Right kidney (tissue), 9 donors: ENCODE measurements around the gene TUT4.
"Not testable (repeated sequence)": the region's sequence is repeated elsewhere in the genome, so short reads cannot be mapped to it uniquely, and the experiment has no call there.

ENCODE experiments used
- DNase-seq: peaks from one replicate; pipeline ENCODE4 v3.0.0-alpha.2; 2016
- long read RNA-seq, 8 donors: transcript quantifications; one replicate each; lab custom pipeline, GENCODE V29; 2026

TUT4 gene
- long read RNA-seq, donor 1, transcript TUT4-207 (3 exons, 775 nt), result major isoform, 6 of 14 reads
- long read RNA-seq, donor 1, partial matches to known transcripts, result 6 of 14 reads
- long read RNA-seq, donor 1, other reads (novel, unspliced or antisense), result 0 of 14 reads
- long read RNA-seq, donor 2, partial matches to known transcripts, result 8 of 8 reads
- long read RNA-seq, donor 2, other reads (novel, unspliced or antisense), result 0 of 8 reads
- long read RNA-seq, donor 3, full-length matches to known transcripts, result 5 of 10 reads
- long read RNA-seq, donor 3, partial matches to known transcripts, result 5 of 10 reads
- long read RNA-seq, donor 3, other reads (novel, unspliced or antisense), result 0 of 10 reads
- long read RNA-seq, donor 4, full-length matches to known transcripts, result 16 of 44 reads
- long read RNA-seq, donor 4, partial matches to known transcripts, result 28 of 44 reads
- long read RNA-seq, donor 4, other reads (novel, unspliced or antisense), result 0 of 44 reads
- long read RNA-seq, donor 5, full-length matches to known transcripts, result 7 of 54 reads
- long read RNA-seq, donor 5, partial matches to known transcripts, result 28 of 54 reads
- long read RNA-seq, donor 5, other reads (novel, unspliced or antisense), result 19 of 54 reads
- long read RNA-seq, donor 6, partial matches to known transcripts, result 180 of 262 reads
- long read RNA-seq, donor 6, other reads (novel, unspliced or antisense), result 79 of 262 reads
- long read RNA-seq, donor 7, partial matches to known transcripts, result 69 of 199 reads
- long read RNA-seq, donor 7, other reads (novel, unspliced or antisense), result 125 of 199 reads
- long read RNA-seq, donor 8, partial matches to known transcripts, result 0 of 4 reads
- long read RNA-seq, donor 8, other reads (novel, unspliced or antisense), result 0 of 4 reads

DNA sequence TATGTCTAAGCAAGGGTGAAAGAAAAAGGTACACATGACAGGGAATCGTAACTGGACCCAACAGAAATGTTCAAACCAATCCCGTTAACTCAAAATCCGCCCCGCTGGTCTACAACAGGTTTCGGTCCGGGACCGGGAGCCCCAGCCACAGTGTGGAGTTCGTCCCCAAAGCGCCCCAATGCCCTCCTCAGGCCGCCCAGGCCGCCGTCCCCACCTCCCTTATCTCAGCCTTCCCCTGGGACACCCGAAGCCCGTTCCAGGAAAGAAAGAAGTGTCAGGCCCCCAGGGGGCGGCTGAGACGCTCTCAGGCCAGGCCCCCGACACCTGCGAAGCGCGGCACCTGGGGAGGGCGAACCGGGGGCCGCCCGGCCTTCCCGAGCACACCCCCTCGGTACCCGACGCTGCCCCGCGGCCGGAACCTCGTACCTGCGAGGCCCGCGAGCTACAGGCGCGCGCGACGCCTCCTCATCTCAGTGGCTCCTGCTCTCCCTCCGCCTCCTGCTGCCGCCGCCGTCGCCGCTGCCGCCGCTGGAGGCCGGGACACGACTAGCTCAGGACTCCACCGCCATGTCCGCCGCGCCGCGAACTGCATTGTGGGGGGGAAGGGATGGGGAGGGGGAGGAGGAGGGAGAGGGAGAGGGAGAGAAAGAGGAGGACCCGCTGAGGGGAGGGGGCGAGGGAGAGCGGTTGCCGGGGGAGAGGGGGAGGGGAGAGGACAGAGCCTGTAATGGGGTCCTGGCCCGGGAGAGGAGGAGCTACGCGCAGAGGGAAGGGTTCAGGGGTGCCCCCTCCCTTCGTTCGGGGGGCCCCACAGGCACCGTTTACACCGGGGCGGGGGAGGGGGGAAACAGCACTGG, at the start of gene TUT4:
Gene TUT4 (minus strand): TSS at position 588 of the 857 bp plus-strand sequence. CDS start 26,812 bp downstream, outside the sequence.
- peak; percentile 98 for DNase-seq

GRCh38 chr1:52601991-52602855, 49.3 kb upstream of the TUT4 start, which contains the start of gene GPX7:
Gene GPX7 (plus strand): TSS chr1:52602371. CDS start chr1:52602410, 39 bp downstream.
- peak; percentile 86 for DNase-seq

GRCh38 chr1:52601519-52601918, 48.6 kb upstream of the TUT4 start:
- DNase-seq, result no peak

DNA sequence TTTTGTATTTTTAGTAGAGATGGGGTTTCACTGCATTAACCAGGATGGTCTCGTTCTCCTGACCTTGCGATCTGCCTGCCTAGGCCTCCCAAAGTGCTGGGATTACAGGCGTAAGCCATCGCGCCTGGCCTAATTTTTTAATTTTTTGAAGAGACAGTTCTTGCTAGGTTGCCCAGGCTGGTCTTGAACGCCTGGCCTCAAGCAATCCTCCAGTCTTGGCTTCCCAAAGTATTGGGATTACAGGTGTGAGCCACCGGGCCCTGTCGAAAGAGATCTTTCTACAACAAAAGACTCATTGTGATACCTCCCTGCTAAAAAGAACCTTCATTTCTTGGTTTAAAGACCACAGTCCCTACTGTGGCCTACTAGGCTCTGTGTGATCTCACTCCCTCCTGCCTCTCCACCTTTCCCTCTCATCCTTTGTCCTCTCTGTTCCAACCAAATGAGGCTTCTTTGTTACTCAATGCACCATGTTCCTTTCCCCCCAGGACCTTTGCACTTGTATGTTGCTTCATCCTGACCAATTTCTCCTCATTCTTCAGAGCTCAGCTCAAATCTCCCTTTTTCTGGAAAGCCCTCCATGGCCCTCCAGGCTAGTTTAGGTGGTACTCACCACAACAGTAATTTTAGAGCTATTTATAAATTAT, 47.8 kb upstream of the TUT4 start:
- no peak for DNase-seq

DNA sequence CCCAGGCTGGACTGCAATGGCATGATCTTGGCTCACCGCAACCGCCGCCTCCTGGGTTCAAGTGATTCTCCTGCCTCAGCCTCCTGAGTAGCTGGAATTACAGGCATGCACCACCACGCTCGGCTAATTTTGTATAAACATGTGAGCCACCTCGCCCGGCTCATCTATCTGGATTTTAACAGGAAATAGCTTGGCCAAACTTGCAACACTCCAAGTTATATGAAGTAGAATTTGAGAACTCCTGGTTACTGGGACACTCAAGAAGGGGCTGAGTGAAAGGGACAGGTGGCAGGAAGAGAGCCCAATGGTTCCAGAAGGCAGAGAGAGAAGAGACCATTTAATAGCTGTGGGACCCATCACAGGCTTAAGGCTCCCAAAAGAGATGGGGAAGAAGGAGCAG, 46.3 kb upstream of the TUT4 start:
- DNase-seq, result no peak

GRCh38 chr1:52598729-52599128, 45.8 kb upstream of the TUT4 start:
- no peak for DNase-seq

DNA sequence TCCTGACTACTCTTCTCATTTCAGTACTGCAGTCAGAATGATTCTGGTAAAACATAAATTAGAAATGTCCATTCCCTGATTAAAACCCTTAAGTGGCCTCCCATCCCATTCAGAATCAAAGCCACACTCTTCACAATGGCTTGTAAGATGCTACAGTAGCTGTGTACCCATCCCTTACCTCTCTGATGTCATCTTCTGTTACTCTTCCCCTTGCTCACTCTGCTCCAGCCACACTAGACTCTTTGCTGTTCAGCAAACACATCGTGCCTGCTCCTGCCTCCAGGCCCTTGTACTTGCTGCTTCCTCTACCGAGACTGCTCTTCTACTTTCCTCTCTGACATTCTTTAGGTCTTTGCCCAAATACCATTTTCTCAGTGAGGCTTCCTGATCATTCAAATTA, 45.0 kb upstream of the TUT4 start:
- no peak for DNase-seq

- no peak for DNase-seq
These were observed 42.2 kb upstream of the TUT4 start for GRCh38 chr1:52595061-52595460.

DNA sequence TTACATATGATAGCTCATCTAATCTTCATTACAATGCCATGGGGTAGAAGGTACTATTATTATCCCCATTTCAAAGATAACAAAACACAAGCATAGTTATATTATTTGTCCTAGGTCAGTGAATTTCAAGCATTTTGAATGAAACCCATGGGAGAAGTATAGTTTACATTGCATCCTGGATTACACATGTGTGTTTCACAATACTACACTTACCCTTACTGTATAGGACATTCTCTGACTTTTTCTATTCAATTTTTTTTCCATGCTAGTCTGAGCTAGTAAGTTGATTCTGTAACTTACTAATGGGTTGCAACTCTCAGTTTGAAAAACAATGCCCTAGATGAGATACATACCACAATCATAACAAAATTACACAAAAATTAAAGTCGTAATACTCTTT, 40.6 kb upstream of the TUT4 start:
- no peak for DNase-seq

DNA sequence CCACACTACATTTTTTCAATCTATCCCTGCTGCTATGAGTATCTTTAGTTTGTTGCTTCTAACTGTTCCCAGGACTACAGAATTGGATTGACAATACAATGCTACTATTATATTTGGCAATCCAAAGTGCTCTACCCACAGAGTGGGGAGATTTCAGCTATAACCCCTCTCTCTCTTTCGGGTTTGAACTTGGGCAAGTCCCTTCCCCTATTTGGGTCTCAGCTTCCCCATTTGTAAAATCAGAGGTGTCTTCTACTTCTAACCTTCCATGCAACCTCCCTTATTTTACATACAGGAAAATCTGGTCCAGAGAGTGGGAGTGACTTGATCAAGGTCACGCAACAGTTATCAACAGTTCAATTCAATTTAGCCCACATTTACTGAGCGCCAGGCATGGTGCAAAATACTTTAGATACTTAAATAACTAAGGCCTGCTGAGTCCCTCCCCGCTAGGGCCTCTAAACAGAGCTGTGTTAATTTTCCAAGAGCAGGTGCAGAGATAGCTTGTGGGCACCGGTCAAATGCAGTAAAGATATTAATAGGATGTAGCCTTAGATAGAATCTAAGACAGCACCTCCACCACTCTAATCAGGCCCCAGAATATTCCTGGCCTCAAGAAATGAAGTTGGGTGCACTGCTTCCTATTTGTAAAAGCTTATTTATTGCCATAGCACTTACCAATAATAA, 39.9 kb upstream of the TUT4 start:
- DNase-seq, result no peak

DNA sequence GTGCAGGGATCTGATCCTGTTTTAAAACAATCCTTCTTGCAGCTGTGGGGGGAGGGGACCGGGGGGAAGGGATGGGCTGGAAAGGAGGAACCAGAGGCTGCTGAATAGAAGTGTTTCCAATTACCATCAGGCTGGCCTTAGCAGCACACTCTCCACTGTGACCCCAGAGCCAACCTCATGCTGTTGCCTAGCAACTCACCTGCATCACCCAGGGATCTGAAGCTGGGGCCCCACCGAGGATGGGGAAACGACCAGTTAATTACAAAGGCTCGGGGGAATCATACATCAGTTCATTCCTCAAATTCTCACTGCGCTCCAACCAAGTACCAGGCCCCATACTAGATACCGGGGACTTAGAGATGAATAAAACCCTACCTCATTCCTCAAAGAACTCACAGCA, 37.4 kb upstream of the TUT4 start:
- no peak for DNase-seq

GRCh38 chr1:52588535-52588934, 35.6 kb upstream of the TUT4 start:
- DNase-seq, result no peak

DNA sequence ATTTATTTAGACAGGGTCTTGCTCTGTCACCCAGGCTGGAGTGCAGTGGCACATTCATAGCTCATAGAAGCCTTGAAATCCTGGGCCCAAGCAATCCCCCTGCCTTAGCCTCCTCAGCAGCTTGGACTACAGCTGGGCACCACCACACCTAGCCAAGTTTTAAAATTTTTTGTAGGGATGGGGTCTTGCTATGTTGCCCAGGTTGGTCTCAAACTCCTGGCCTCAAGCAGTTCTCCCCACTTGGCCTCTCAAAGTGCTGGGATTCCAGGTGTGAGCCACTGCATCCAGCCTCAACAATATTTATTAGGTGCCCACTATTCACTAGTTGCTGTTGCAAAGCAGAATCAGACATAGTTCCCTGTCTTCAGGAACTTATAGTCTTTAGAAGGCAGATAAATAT, 35.1 kb upstream of the TUT4 start:
- no peak for DNase-seq

GRCh38 chr1:52585474-52585873, 32.6 kb upstream of the TUT4 start:
- no peak for DNase-seq

GRCh38 chr1:52582116-52582696, 29.3 kb upstream of the TUT4 start:
- DNase-seq, result no peak

GRCh38 chr1:52580283-52580682, 27.4 kb upstream of the TUT4 start:
- no peak for DNase-seq

GRCh38 chr1:52579415-52579814, 26.5 kb upstream of the TUT4 start:
- no peak for DNase-seq

- not testable (repeated sequence) for DNase-seq
These were observed 25.2 kb upstream of the TUT4 start for GRCh38 chr1:52578066-52578465.

GRCh38 chr1:52576074-52576473, 23.2 kb upstream of the TUT4 start:
- DNase-seq, result no peak

- no peak for DNase-seq
These were observed 21.7 kb upstream of the TUT4 start for GRCh38 chr1:52574594-52574993.
